Parathyroid adenoma (tissue), 2 donors: ENCODE measurements around the gene NOP10.

ENCODE experiments used
- H2AFZ ChIP-seq: fragments of 300-600 bp; sonication (generic); one replicate; pipeline ENCODE4 v1.7.0; 2017; ENCODE audit warnings: antibody characterized with exemption, mild to moderate bottlenecking
- H3K27ac ChIP-seq: fragments of 300-600 bp; sonication (generic); one replicate; pipeline ENCODE4 v1.7.0; 2017
- H3K27me3 ChIP-seq: fragments of 300-600 bp; sonication (generic); one replicate; pipeline ENCODE4 v1.7.0; 2017; ENCODE audit warnings: low read length; ENCODE audit not compliant: control insufficient read depth, insufficient read depth
- H3K36me3 ChIP-seq: fragments of 300-600 bp; sonication (generic); one replicate; pipeline ENCODE4 v1.7.0; 2017; ENCODE audit warnings: low read length; ENCODE audit not compliant: control insufficient read depth, insufficient read depth
- H3K4me1 ChIP-seq: fragments of 300-600 bp; sonication (generic); one replicate; pipeline ENCODE4 v1.7.0; 2017; ENCODE audit warnings: control low read depth
- H3K4me2 ChIP-seq: fragments of 300-600 bp; sonication (generic); one replicate; pipeline ENCODE4 v1.7.0; 2017; ENCODE audit warnings: low read length
- H3K4me3 ChIP-seq: fragments of 300-600 bp; sonication (generic); one replicate; pipeline ENCODE4 v1.7.0; 2017; ENCODE audit warnings: low read depth, low read length
- H3K79me2 ChIP-seq: fragments of 300-600 bp; sonication (generic); one replicate; pipeline ENCODE4 v1.7.0; 2017; ENCODE audit warnings: control low read depth
- H3K9ac ChIP-seq: fragments of 300-600 bp; sonication (generic); one replicate; pipeline ENCODE4 v1.7.0; 2017; ENCODE audit warnings: mild to moderate bottlenecking
- H3K9me3 ChIP-seq: fragments of 300-600 bp; sonication (generic); one replicate; pipeline ENCODE4 v1.7.0; 2017; ENCODE audit warnings: low read length; ENCODE audit not compliant: control insufficient read depth
- TF ChIP-seq, protein P1 (sequence below): fragments of 300-600 bp; sonication (generic); IDR thresholded peaks from one replicate; pipeline ENCODE4 v1.7.0; 2017; ENCODE audit warnings: antibody characterized with exemption, mild to moderate bottlenecking
- donor health status: primary hyperparathyroidism.

Gene NOP10

DNA sequence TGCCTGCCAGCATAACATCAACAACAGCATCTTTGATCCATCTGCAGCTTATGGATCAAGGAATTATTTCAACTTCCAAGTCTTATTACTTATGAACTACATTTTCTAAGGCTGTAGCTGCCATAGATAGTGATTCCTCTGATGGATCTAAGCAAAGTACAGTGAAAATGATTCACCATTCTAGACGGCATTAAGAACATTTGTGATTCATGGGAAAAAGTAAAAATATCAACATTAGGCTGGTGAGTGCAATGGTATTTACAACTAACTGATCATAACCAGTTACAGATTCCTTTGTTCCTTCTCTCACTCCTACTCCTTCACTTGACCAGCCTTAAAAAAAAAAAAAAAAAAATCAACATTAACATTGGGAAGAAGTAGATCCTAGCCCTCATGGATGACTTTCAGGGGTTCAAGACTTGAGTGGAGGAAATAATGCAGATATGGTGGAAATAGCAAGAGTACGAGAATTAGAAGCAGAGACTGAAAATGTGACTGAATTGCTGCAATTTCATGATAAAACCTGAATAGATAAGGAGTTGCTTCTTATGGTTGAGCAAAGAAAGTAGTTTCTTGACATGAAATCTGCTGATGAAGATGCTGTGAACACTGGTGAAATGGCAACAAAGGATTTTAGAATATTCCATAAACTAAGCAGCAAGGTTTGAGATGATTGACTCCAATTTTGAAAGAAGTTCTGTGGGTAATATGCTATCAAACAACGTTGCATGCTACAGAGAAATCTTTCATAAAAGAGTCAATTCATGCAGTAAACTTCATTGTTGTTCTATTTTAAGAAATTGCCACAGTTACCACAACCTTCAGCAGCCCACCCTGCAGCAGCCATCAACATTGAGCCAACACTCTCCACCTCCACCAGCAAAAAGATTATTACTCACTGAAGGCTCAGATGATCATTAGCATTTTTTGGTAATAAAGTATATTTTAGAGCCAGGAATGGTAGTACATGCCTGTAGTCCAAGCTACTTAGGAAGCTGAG is 28.1 kb downstream of the NOP10 start:
- no peak overlapping the region for H3K4me2 ChIP-seq
- H3K36me3 ChIP-seq, result no peaks in the 10 kb centered on the region
- H3K27ac ChIP-seq, result no peak overlapping the region
- TF ChIP-seq, protein P1, sequence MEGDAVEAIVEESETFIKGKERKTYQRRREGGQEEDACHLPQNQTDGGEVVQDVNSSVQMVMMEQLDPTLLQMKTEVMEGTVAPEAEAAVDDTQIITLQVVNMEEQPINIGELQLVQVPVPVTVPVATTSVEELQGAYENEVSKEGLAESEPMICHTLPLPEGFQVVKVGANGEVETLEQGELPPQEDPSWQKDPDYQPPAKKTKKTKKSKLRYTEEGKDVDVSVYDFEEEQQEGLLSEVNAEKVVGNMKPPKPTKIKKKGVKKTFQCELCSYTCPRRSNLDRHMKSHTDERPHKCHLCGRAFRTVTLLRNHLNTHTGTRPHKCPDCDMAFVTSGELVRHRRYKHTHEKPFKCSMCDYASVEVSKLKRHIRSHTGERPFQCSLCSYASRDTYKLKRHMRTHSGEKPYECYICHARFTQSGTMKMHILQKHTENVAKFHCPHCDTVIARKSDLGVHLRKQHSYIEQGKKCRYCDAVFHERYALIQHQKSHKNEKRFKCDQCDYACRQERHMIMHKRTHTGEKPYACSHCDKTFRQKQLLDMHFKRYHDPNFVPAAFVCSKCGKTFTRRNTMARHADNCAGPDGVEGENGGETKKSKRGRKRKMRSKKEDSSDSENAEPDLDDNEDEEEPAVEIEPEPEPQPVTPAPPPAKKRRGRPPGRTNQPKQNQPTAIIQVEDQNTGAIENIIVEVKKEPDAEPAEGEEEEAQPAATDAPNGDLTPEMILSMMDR, result no peak
- H3K27me3 ChIP-seq, result no peaks in the 10 kb centered on the region
- no peaks in the 10 kb centered on the region for H3K9me3 ChIP-seq
- no peaks in the 10 kb centered on the region for H3K79me2 ChIP-seq
- no peak overlapping the region for H3K4me3 ChIP-seq
- no peak overlapping the region for H2AFZ ChIP-seq
- no peak overlapping the region for H3K9ac ChIP-seq
- H3K4me1 ChIP-seq, result no peaks in the 10 kb centered on the region

DNA sequence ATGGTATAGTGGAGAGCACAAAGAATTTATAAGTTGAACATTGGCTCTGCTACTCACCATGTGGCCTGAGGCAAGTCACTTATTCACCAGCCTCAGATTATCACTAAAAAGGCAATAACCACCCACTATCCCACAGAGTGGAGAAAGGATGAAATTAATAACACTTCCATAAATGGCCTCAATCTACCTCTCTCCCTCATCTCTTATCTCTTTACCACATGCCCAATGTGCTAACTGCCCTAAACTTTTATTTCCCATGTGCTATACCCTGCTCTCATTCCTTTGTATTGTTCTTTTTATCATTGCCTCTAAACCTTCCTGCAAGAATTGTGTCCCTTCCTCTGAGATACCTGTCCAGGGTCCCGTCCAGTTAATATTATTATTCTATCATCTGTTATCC is 31.4 kb downstream of the NOP10 start:
- H3K4me1 ChIP-seq, result no peaks in the 10 kb centered on the region
- H2AFZ ChIP-seq, result no peak overlapping the region
- TF ChIP-seq, protein P1, result no peak
- H3K4me2 ChIP-seq, result no peak overlapping the region
- H3K9ac ChIP-seq, result no peak overlapping the region
- no peaks in the 10 kb centered on the region for H3K9me3 ChIP-seq
- no peaks in the 10 kb centered on the region for H3K27me3 ChIP-seq
- no peak overlapping the region for H3K27ac ChIP-seq
- no peak overlapping the region for H3K4me3 ChIP-seq
- H3K36me3 ChIP-seq, result no peaks in the 10 kb centered on the region
- no peaks in the 10 kb centered on the region for H3K79me2 ChIP-seq

DNA sequence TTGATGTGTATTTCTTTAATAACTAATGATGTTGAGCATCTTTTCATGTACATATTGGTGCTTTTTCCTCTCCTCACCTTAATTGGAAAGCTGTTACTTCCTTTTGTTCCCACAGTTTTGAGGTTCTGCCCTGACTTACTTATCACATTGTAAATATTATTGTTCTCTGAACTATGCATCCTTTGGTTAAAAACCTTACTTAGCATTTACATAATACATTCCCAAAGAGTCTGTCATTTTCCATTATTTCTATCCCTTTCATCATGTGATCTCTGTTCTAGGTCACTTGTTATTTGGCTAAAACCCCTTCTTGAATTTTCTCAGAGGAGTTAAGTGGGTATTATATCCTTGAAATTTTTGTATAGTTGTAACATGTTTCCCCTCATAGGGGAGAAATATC is 38.3 kb downstream of the NOP10 start:
- Histone ChIP-seq H3K36me3 (no peaks in the 10 kb centered on the region), H3K27me3 (no peaks in the 10 kb centered on the region), H3K9me3 (no peaks in the 10 kb centered on the region), H3K4me1 (no peaks in the 10 kb centered on the region), H3K4me2 (no peak overlapping the region), H2AFZ (no peak overlapping the region), H3K4me3 (no peak overlapping the region), H3K27ac (no peak overlapping the region), H3K79me2 (no peaks in the 10 kb centered on the region), H3K9ac (no peak overlapping the region)
- TF ChIP-seq, protein P1, result no peak

DNA sequence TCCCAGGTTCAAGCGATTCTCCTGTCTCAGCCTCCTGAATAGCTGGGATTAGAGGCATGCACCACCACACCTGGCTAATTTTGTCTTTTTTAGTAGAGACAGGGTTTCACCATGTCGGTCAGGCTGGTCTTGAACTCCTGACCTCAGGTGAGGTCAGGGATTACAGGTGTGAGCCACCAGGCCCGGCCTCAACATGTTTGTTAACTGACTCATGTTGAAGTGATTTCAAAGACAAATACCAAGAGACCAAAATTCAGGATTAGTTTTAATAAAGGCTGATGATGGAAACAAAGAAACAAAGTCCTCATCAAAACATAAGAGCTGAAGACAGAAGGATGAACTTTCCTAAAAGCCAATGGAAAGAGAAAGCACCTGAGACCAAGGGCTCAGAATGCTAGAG is 41.9 kb downstream of the NOP10 start:
- H3K4me2 ChIP-seq, result no peak overlapping the region
- no peaks in the 10 kb centered on the region for H3K9me3 ChIP-seq
- H2AFZ ChIP-seq, result no peak overlapping the region
- H3K79me2 ChIP-seq, result no peaks in the 10 kb centered on the region
- no peak overlapping the region for H3K4me3 ChIP-seq
- H3K27me3 ChIP-seq, result no peaks in the 10 kb centered on the region
- no peak overlapping the region for H3K9ac ChIP-seq
- H3K36me3 ChIP-seq, result no peaks in the 10 kb centered on the region
- no peak overlapping the region for H3K27ac ChIP-seq
- TF ChIP-seq, protein P1, result no peak
- H3K4me1 ChIP-seq, result no peaks in the 10 kb centered on the region

DNA sequence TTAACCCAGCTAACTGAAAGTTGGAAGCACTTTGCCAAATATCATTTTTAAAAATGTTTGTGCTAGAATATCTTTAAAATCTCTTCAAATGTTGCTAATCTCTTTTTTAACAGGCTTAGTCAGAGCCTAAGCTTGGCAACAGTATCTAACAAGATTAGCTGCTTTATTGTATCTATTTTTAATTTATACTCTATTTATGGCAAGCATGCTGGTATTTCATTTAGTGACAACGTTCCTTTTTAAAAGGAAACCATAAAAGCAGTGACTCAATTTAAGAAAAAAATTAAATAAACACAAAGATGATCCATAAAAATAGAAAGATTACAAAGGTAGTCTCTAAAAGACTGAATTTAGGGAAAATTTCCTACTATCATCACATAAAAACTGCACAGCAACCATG is 45.9 kb downstream of the NOP10 start:
- Histone ChIP-seq H2AFZ (no peak overlapping the region), H3K4me2 (no peak overlapping the region), H3K4me1 (no peaks in the 10 kb centered on the region), H3K27ac (no peak overlapping the region), H3K9ac (no peak overlapping the region), H3K79me2 (no peaks in the 10 kb centered on the region), H3K27me3 (no peaks in the 10 kb centered on the region), H3K4me3 (no peak overlapping the region), H3K36me3 (no peaks in the 10 kb centered on the region), H3K9me3 (no peaks in the 10 kb centered on the region)
- TF ChIP-seq, protein P1, result no peak
